ENCODE results near the gene C1orf159.
A peak's percentile ranks its signal among the peaks of the same experiment; 100 is the strongest.

C1orf159 gene

GRCh38 chr1:1040004-1040991 is 75.6 kb downstream of the C1orf159 start:
- TF ChIP-seq PKNOX1 (IDR thresholded peaks at IDR 0.05) (no peak), HDGF (IDR thresholded peaks at IDR 0.05; ENCODE audit: borderline replicate concordance) (no peak), BHLHE40 (IDR thresholded peaks at IDR 0.05; ENCODE audit: borderline replicate concordance) (no peak), FOXM1 (IDR thresholded peaks at IDR 0.05; ENCODE audit: borderline replicate concordance) (no peak), SUZ12 (IDR thresholded peaks at IDR 0.05) (no peak), LEF1 (IDR thresholded peaks at IDR 0.05; ENCODE audit: borderline replicate concordance) (no peak)

GRCh38 chr1:1039145-1039910 is 76.6 kb downstream of the C1orf159 start:
- CTCF ChIA-PET, result no interaction called here
- POLR2A ChIA-PET, result no interaction called here
- TF ChIP-seq HDGF (IDR thresholded peaks at IDR 0.05; ENCODE audit: borderline replicate concordance) (no peak), ARNT (IDR thresholded peaks at IDR 0.05) (no peak), SP1 (IDR thresholded peaks at IDR 0.05) (no peak), CTBP1 (IDR thresholded peaks at IDR 0.05; ENCODE audit: borderline replicate concordance) (no peak), NFRKB (IDR thresholded peaks at IDR 0.05) (no peak), FOXM1 (IDR thresholded peaks at IDR 0.05; ENCODE audit: borderline replicate concordance) (no peak), LEF1 (IDR thresholded peaks at IDR 0.05; ENCODE audit: borderline replicate concordance) (no peak), FOXK2 (IDR thresholded peaks at IDR 0.05) (no peak), L3MBTL2 (conservative IDR thresholded peaks at IDR 0.05) (no peak), SUZ12 (IDR thresholded peaks at IDR 0.05) (no peak), PKNOX1 (IDR thresholded peaks at IDR 0.05) (no peak), TARDBP (IDR thresholded peaks at IDR 0.05) (no peak)
- no peak for DNase-seq (ENCODE audit: extremely low spot score)

More at GRCh38 chr1:1040004-1040991, 75.6 kb downstream of the C1orf159 start:
- peak; percentile 97 for DNase-seq (ENCODE audit: extremely low spot score)
- ChIA-PET CTCF (no interaction called here), POLR2A (no interaction called here)

- CTCF ChIA-PET, result no interaction called here
- POLR2A ChIA-PET, result interaction anchor here (1.0 kb wide), 1 partner anchor 17 kb away, joined by 3 read pairs; no protein-coding TSS in a partner anchor
- DNase-seq (ENCODE audit: extremely low spot score), result no peak
- no peak for TF ChIP-seq FOXM1 (IDR thresholded peaks at IDR 0.05; ENCODE audit: borderline replicate concordance)
- TF ChIP-seq LEF1 (IDR thresholded peaks at IDR 0.05; ENCODE audit: borderline replicate concordance), result no peak
- TF ChIP-seq FOXK2 (IDR thresholded peaks at IDR 0.05), result no peak
- no peak for TF ChIP-seq PKNOX1 (IDR thresholded peaks at IDR 0.05)
- no peak for TF ChIP-seq ARNT (IDR thresholded peaks at IDR 0.05)
- TF ChIP-seq SP1 (IDR thresholded peaks at IDR 0.05), result no peak
- no peak for TF ChIP-seq CTBP1 (IDR thresholded peaks at IDR 0.05; ENCODE audit: borderline replicate concordance)
- TF ChIP-seq HDGF (IDR thresholded peaks at IDR 0.05; ENCODE audit: borderline replicate concordance), result no peak
- no peak for TF ChIP-seq FOXA1 (IDR thresholded peaks at IDR 0.05)
- no peak for TF ChIP-seq SUZ12 (IDR thresholded peaks at IDR 0.05)
- TF ChIP-seq ZNF384 (IDR thresholded peaks at IDR 0.05), result no peak
- no peak for TF ChIP-seq TARDBP (IDR thresholded peaks at IDR 0.05)
- no peak for TF ChIP-seq NFRKB (IDR thresholded peaks at IDR 0.05)
- no peak for TF ChIP-seq L3MBTL2 (conservative IDR thresholded peaks at IDR 0.05)
- TF ChIP-seq ELF4 (IDR thresholded peaks at IDR 0.05), result no peak
- TF ChIP-seq BHLHE40 (IDR thresholded peaks at IDR 0.05; ENCODE audit: borderline replicate concordance), result no peak
These were observed 77.2 kb downstream of the C1orf159 start for GRCh38 chr1:1038694-1039093.

- ChIA-PET POLR2A (interaction anchor here (1.0 kb wide), 1 partner anchor 16 kb away, joined by 3 read pairs; no protein-coding TSS in a partner anchor), CTCF (no interaction called here)
- TF ChIP-seq FOXA1 (IDR thresholded peaks at IDR 0.05), result no peak
- TF ChIP-seq PKNOX1 (IDR thresholded peaks at IDR 0.05), result no peak
- TF ChIP-seq BHLHE40 (IDR thresholded peaks at IDR 0.05; ENCODE audit: borderline replicate concordance), result no peak
- TF ChIP-seq SUZ12 (IDR thresholded peaks at IDR 0.05), result no peak
- no peak for TF ChIP-seq LEF1 (IDR thresholded peaks at IDR 0.05; ENCODE audit: borderline replicate concordance)
- no peak for TF ChIP-seq HDGF (IDR thresholded peaks at IDR 0.05; ENCODE audit: borderline replicate concordance)
- no peak for TF ChIP-seq ARNT (IDR thresholded peaks at IDR 0.05)
- no peak for TF ChIP-seq CTBP1 (IDR thresholded peaks at IDR 0.05; ENCODE audit: borderline replicate concordance)
- no peak for TF ChIP-seq SP1 (IDR thresholded peaks at IDR 0.05)
- TF ChIP-seq FOXK2 (IDR thresholded peaks at IDR 0.05), result no peak
- no peak for TF ChIP-seq FOXM1 (IDR thresholded peaks at IDR 0.05; ENCODE audit: borderline replicate concordance)
- no peak for TF ChIP-seq ZNF384 (IDR thresholded peaks at IDR 0.05)
- no peak for TF ChIP-seq NFRKB (IDR thresholded peaks at IDR 0.05)
- no peak for TF ChIP-seq TARDBP (IDR thresholded peaks at IDR 0.05)
- TF ChIP-seq L3MBTL2 (conservative IDR thresholded peaks at IDR 0.05), result no peak
- TF ChIP-seq ELF4 (IDR thresholded peaks at IDR 0.05), result no peak
- DNase-seq (ENCODE audit: extremely low spot score), result no peak
These were observed 78.2 kb downstream of the C1orf159 start for GRCh38 chr1:1037366-1038327.

All from HEK293T (cell line).